Measurements from ENCODE around the gene ZAR1L.

DNA sequence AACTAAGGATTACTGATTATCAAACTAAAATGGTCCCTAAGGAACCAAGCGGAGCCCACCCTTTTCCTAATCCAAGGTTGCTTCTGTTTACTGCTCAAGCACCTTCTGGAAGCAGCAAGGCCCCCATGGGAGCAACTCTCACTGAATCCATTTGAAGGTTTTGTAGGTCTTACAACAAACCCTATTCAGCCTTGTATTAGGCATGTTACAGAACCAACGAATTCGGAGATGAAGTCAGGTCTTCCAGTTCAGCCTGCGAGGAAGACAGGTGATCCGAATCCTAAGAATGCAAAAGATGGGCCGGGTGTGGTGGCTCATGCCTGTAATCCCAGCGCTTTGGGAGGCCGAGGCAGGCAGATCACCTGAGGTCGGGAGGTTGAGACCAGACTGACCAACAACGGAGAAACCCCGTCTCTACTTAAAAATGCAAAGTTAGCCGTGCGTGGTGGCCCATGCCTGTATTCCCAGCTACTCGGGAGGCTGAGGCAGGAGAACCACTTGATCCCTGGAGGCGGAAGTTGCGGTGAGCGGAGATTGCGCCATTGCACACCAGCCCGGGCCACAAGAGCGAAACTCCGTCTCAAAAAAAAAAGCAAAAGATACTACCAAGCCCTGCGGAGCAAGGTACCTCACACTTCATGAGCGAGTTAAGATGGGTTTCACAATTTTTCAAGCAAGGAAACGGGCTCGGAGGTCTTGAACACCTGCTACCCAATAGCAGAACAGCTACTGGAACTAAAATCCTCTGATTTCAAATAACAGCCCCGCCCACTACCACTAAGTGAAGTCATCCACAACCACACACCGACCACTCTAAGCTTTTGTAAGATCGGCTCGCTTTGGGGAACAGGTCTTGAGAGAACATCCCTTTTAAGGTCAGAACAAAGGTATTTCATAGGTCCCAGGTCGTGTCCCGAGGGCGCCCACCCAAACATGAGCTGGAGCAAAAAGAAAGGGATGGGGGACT is 609 bp downstream of the ZAR1L start:
- no peak for TF ChIP-seq POLR2A (IDR thresholded peaks at IDR 0.05)
- TF ChIP-seq, protein P1, sequence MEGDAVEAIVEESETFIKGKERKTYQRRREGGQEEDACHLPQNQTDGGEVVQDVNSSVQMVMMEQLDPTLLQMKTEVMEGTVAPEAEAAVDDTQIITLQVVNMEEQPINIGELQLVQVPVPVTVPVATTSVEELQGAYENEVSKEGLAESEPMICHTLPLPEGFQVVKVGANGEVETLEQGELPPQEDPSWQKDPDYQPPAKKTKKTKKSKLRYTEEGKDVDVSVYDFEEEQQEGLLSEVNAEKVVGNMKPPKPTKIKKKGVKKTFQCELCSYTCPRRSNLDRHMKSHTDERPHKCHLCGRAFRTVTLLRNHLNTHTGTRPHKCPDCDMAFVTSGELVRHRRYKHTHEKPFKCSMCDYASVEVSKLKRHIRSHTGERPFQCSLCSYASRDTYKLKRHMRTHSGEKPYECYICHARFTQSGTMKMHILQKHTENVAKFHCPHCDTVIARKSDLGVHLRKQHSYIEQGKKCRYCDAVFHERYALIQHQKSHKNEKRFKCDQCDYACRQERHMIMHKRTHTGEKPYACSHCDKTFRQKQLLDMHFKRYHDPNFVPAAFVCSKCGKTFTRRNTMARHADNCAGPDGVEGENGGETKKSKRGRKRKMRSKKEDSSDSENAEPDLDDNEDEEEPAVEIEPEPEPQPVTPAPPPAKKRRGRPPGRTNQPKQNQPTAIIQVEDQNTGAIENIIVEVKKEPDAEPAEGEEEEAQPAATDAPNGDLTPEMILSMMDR (IDR thresholded peaks at IDR 0.05) = no peak

All from Peyer's patch (tissue), 4 donors.